HepG2 (cell line): ENCODE measurements around the gene LDLRAD4. TPM values are rescaled to one million over a fixed set of nuclear protein-coding genes. Genes with fewer than 3 reads are reported as not detected.

Experiments
- ATAC-seq: fragments of 200-7000 bp; cut with Tn5 transposase; 3 replicates; pipeline ENCODE4 v1.9.1; 2020; ENCODE audit warnings: mild to moderate bottlenecking, moderate library complexity
- BruUV-seq: library from RNA; stranded (reverse); fragments of 400-500 nt; replicated peaks from 2 replicates; lab custom pipeline; 2021; lab: Mats Ljungman, UMichigan
- CTCF ChIA-PET: fragments of 300-600 bp; formaldehyde crosslinking; extraction: SDS; loops from one replicate; lab custom pipeline; 2021; ENCODE audit warnings: low total read pairs, inconsistent platforms, low intra/inter-chr PET ratio; lab: Yijun Ruan, JAX
- POLR2A ChIA-PET: fragments of 350-600 bp; sonication (Branson Sonifier 250); formaldehyde crosslinking; loops from one replicate; lab custom pipeline; 2020; ENCODE audit warnings: antibody characterized with exemption, inconsistent platforms; lab: Yijun Ruan, JAX
- DNase-seq: peaks from one replicate; pipeline ENCODE4 v3.0.0-alpha.2; 2015; ENCODE audit warnings: low spot score
- FAIRE-seq: peaks from 3 replicates; lab custom pipeline; 2011; peaks lifted over from hg19 to GRCh38; lab: Jason Lieb, UNC
- H2AFZ ChIP-seq: one replicate; pipeline ENCODE4 v1.6.1; 2011; ENCODE audit warnings: low read length, inconsistent platforms
- H3K27ac ChIP-seq: fragments of 300-600 bp; 3 replicates; pipeline ENCODE4 v1.8.0; 2011; ENCODE audit warnings: mixed run types, mild to moderate bottlenecking, mixed read lengths, low read length, inconsistent platforms; ENCODE audit not compliant: insufficient read depth; ENCODE audit errors: extremely low read length
- H3K27me3 ChIP-seq, 2 experiments: fragments of 200-600 bp in 1 of 2; 2 replicates in 1 of 2; 3 replicates in 1 of 2; pipeline versions ENCODE4 v1.6.0 to v1.8.0; 2011; ENCODE audit warnings: low read length in 2 of 2, mild to moderate bottlenecking in 2 of 2, moderate library complexity in 2 of 2, inconsistent platforms in 1 of 2; ENCODE audit not compliant: insufficient read depth in 2 of 2, control insufficient read depth in 1 of 2
- H3K36me3 ChIP-seq, 2 experiments: fragments of 200-600 bp in 1 of 2; replicated peaks in 1 of 2; 2 replicates in 1 of 2; 3 replicates in 1 of 2; pipeline versions ENCODE4 v1.5.1 to v1.8.0; 2011; ENCODE audit warnings: low read length in 2 of 2, inconsistent platforms in 1 of 2; ENCODE audit not compliant: insufficient read depth in 2 of 2, control insufficient read depth in 1 of 2
- H3K4me1 ChIP-seq: 2 replicates; pipeline ENCODE4 v1.5.1; 2012; ENCODE audit warnings: low read length, inconsistent platforms; ENCODE audit not compliant: insufficient read depth
- H3K4me2 ChIP-seq: 2 replicates; pipeline ENCODE4 v1.6.0; 2011; ENCODE audit warnings: low read depth, low read length, inconsistent platforms
- H3K4me3 ChIP-seq, 3 experiments: fragments of 200-600 bp in 1 of 3; sonication (generic), shearing (Covaris generic) in 1 of 3; replicated peaks in 1 of 3; 2 replicates each; pipeline ENCODE4 v1.5.1; 2011 to 2016; ENCODE audit warnings: low read length in 3 of 3, inconsistent platforms in 2 of 3, low read depth in 2 of 3, mild to moderate bottlenecking in 2 of 3, control low read depth in 1 of 3, mixed read lengths in 1 of 3; ENCODE audit not compliant: insufficient read depth in 1 of 3
- H3K79me2 ChIP-seq: one replicate; pipeline ENCODE4 v1.6.1; 2011; ENCODE audit warnings: low read length, inconsistent platforms; ENCODE audit not compliant: insufficient read depth
- H3K9ac ChIP-seq: 2 replicates; pipeline ENCODE4 v1.6.0; 2011; ENCODE audit warnings: mild to moderate bottlenecking, low read depth, low read length, inconsistent platforms; ENCODE audit not compliant: insufficient read depth
- H3K9me3 ChIP-seq: 2 replicates; pipeline ENCODE4 v1.5.1; 2012; ENCODE audit warnings: mild to moderate bottlenecking, low read length
- H4K20me1 ChIP-seq: 2 replicates; pipeline ENCODE4 v1.6.0; 2011; ENCODE audit warnings: inconsistent platforms, mild to moderate bottlenecking, low read length, moderate library complexity; ENCODE audit not compliant: insufficient read depth
- ARNTL ChIP-seq: sonication (generic); formaldehyde crosslinking; IDR thresholded peaks from 2 replicates; pipeline ENCODE4 v1.4.0; 2020; ENCODE audit warnings: mild to moderate bottlenecking, missing genetic modification reagents
- PHF8 ChIP-seq: sonication (generic); formaldehyde crosslinking; IDR thresholded peaks from 2 replicates; pipeline ENCODE4 v1.5.0; 2020; ENCODE audit warnings: missing genetic modification reagents
- PRPF4 ChIP-seq: fragments of 200-400 bp; formaldehyde crosslinking; IDR thresholded peaks from 2 replicates; pipeline ENCODE4 v1.6.1; 2016; ENCODE audit warnings: low read length, low read depth; ENCODE audit not compliant: poor library complexity, severe bottlenecking
- SIN3A ChIP-seq: IDR thresholded peaks from 2 replicates; pipeline ENCODE4 v1.6.1; 2011; ENCODE audit warnings: low read depth, mild to moderate bottlenecking, control low read depth, low read length, borderline replicate concordance
- SP2 ChIP-seq: sonication (generic); formaldehyde crosslinking; IDR thresholded peaks from 2 replicates; pipeline ENCODE4 v1.5.1; 2020; ENCODE audit warnings: mild to moderate bottlenecking, missing genetic modification reagents
- SRSF1 ChIP-seq: fragments of 200-400 bp; formaldehyde crosslinking; optimal IDR thresholded peaks from 2 replicates; pipeline ENCODE3; 2017; ENCODE audit warnings: mild to moderate bottlenecking, low read depth, low read length, moderate library complexity
- ZEB1 ChIP-seq: IDR thresholded peaks from 2 replicates; pipeline ENCODE4 v1.6.1; 2012; ENCODE audit warnings: mild to moderate bottlenecking, low read depth, inconsistent platforms; ENCODE audit not compliant: insufficient replicate concordance
- ZNF121 ChIP-seq: sonication (generic); formaldehyde crosslinking; IDR thresholded peaks from 2 replicates; pipeline ENCODE4 v1.5.0; 2020; ENCODE audit warnings: mild to moderate bottlenecking, missing genetic modification reagents
- ZNF367 ChIP-seq: sonication (generic); formaldehyde crosslinking; IDR thresholded peaks from 2 replicates; pipeline ENCODE4 v1.4.0; 2020; ENCODE audit warnings: missing genetic modification reagents, borderline replicate concordance
- ZNF446 ChIP-seq: sonication (generic); formaldehyde crosslinking; IDR thresholded peaks from 2 replicates; pipeline ENCODE4 v1.5.0; 2020; ENCODE audit warnings: mild to moderate bottlenecking, missing genetic modification reagents
- ZNF644 ChIP-seq: IDR thresholded peaks from 2 replicates; pipeline ENCODE4 v1.6.1; 2016; ENCODE audit warnings: low read depth
- ZNF737 ChIP-seq: sonication (generic); formaldehyde crosslinking; IDR thresholded peaks from 2 replicates; pipeline ENCODE4 v1.5.0; 2020; ENCODE audit warnings: missing genetic modification reagents, mild to moderate bottlenecking, borderline replicate concordance
- WGBS: methylation state at CpG from one replicate; pipeline ENCODE4 v1.1.6; 2017; ENCODE audit warnings: low lambda C conversion rate; 5-methylcytosine and 5-hydroxymethylcytosine counted together
- in situ Hi-C: cut with HindIII; loops from 2 replicates; pipeline ENCODE4 v1.10.0; 2017; ENCODE audit warnings: low pct_unique_long_range_greater_than_20kb; ENCODE audit not compliant: extremely low pct_ligation_motif_present
- intact Hi-C: fragments of 100-400 bp; cut with micrococcal nuclease; formaldehyde crosslinking; loops from one replicate; pipeline ENCODE4 v1.10.0; 2022; ENCODE audit not compliant: unreplicated experiment
- polyA plus RNA-seq, 8 experiments: library from polyadenylated mRNA; depleted of rRNA in 3 of 8; stranded (reverse) in 7 of 8; unstranded in 1 of 8; fragments of >200 nt; fragmentation: Illumina TruSeq in 4 of 8; extraction: Trizol in 4 of 8; gene quantifications; 2 replicates each; pipeline versions ENCODE4 v1.2.1 to v1.2.3, GENCODE V29; 2011 to 2016; ENCODE audit warnings: low read depth in 4 of 8, missing spikeins in 1 of 8, mixed read lengths in 1 of 8; ENCODE audit not compliant: insufficient read depth in 1 of 8
- total RNA-seq, 5 experiments: library from RNA; depleted of rRNA; stranded (reverse); fragments of >200 nt; fragmentation: Illumina TruSeq; extraction: Trizol; gene quantifications; 2 replicates each; pipeline ENCODE4 v1.2.3, GENCODE V29; 2016; ENCODE audit warnings: low read depth in 1 of 5
- TF ChIP-seq, protein P1 (sequence below): sonication (generic); formaldehyde crosslinking; IDR thresholded peaks from 2 replicates; pipeline ENCODE4 v1.8.1; 2023; ENCODE audit warnings: mild to moderate bottlenecking, missing genetic modification reagents
- TF ChIP-seq, protein P2 (sequence below): sonication (generic); formaldehyde crosslinking; IDR thresholded peaks from 2 replicates; pipeline ENCODE4 v1.9.0; 2022; ENCODE audit warnings: low read depth, missing genetic modification reagents

The LDLRAD4 gene
- total and polyA plus RNA-seq, 2 of the 13 experiments (the other 11 are each of a cell fraction or from before 2014, with no cell fraction given), result 13.6 to 20.9 TPM

DNA sequence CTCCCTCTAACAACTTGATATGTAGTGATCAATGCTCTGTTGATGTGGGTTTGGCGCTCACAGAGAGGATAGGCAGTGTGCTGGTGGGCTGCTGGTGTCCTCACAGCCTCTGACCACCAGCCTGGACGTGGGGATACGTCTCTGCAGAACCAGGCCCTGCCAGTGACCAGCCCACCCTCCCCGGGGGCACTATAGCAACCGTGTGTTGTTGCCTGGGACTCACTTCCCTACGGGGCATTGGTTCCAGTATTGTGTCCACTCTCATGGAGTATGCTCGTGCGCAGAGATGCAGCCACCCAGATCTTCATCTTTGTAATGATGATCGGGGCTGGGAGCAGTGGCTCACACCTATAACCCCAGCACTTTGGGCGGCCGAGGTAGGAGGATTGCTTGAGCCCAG, 180.1 kb downstream of the LDLRAD4 start:
- intact Hi-C loops, result no loop called here
- TF ChIP-seq ZNF446 (no peak), ARNTL (CRISPR knock-in tag) (no peak), ZNF121 (CRISPR knock-in tag) (no peak), ZNF644 (CRISPR knock-in tag) (no peak), ZNF367 (CRISPR knock-in tag) (no peak), ZEB1 (no peak), PHF8 (CRISPR knock-in tag) (no peak), SRSF1 (no peak), SP2 (CRISPR knock-in tag) (no peak), SIN3A (no peak), PRPF4 (no peak), ZNF737 (CRISPR knock-in tag) (no peak)
- TF ChIP-seq, protein P1, sequence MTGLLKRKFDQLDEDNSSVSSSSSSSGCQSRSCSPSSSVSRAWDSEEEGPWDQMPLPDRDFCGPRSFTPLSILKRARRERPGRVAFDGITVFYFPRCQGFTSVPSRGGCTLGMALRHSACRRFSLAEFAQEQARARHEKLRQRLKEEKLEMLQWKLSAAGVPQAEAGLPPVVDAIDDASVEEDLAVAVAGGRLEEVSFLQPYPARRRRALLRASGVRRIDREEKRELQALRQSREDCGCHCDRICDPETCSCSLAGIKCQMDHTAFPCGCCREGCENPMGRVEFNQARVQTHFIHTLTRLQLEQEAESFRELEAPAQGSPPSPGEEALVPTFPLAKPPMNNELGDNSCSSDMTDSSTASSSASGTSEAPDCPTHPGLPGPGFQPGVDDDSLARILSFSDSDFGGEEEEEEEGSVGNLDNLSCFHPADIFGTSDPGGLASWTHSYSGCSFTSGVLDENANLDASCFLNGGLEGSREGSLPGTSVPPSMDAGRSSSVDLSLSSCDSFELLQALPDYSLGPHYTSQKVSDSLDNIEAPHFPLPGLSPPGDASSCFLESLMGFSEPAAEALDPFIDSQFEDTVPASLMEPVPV (CRISPR knock-in tag), result no peak
- TF ChIP-seq, protein P2, sequence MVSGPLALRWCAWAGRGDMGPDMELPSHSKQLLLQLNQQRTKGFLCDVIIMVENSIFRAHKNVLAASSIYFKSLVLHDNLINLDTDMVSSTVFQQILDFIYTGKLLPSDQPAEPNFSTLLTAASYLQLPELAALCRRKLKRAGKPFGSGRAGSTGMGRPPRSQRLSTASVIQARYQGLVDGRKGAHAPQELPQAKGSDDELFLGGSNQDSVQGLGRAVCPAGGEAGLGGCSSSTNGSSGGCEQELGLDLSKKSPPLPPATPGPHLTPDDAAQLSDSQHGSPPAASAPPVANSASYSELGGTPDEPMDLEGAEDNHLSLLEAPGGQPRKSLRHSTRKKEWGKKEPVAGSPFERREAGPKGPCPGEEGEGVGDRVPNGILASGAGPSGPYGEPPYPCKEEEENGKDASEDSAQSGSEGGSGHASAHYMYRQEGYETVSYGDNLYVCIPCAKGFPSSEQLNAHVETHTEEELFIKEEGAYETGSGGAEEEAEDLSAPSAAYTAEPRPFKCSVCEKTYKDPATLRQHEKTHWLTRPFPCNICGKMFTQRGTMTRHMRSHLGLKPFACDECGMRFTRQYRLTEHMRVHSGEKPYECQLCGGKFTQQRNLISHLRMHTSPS, result no peak
- DNase-seq (no peak), ATAC-seq (no peak), FAIRE-seq (no peak)
- no peak overlapping the region for H3K4me3 ChIP-seq
- H3K9me3 ChIP-seq, result no peaks in the 10 kb centered on the region
- no peak overlapping the region for H3K4me2 ChIP-seq
- peaks cover 2% of the 10 kb centered on the region for H3K4me1 ChIP-seq
- H3K9ac ChIP-seq, result no peak overlapping the region
- no peaks in the 10 kb centered on the region for H4K20me1 ChIP-seq
- WGBS, result 96% methylated on average over 8 of the region's 11 CpGs
- in situ Hi-C loops, result no loop called here
- no peak overlapping the region for H2AFZ ChIP-seq
- H3K36me3 ChIP-seq, result no peaks in the 10 kb centered on the region; a peak in 1 of 5 replicates
- no TSS peak for BruUV-seq
- ChIA-PET POLR2A (no interaction called here), CTCF (no interaction called here)
- no peaks in the 10 kb centered on the region for H3K79me2 ChIP-seq
- H3K27ac ChIP-seq, result no peak overlapping the region
- H3K27me3 ChIP-seq, result no peaks in the 10 kb centered on the region
